ENCODE measurements around the gene DERL3. TPM values are rescaled to one million over a fixed set of nuclear protein-coding genes. Genes with fewer than 3 reads are reported as not detected.

The DERL3 gene
- total RNA-seq, 1 donor from 2014 or later, result 5.8 TPM

DNA sequence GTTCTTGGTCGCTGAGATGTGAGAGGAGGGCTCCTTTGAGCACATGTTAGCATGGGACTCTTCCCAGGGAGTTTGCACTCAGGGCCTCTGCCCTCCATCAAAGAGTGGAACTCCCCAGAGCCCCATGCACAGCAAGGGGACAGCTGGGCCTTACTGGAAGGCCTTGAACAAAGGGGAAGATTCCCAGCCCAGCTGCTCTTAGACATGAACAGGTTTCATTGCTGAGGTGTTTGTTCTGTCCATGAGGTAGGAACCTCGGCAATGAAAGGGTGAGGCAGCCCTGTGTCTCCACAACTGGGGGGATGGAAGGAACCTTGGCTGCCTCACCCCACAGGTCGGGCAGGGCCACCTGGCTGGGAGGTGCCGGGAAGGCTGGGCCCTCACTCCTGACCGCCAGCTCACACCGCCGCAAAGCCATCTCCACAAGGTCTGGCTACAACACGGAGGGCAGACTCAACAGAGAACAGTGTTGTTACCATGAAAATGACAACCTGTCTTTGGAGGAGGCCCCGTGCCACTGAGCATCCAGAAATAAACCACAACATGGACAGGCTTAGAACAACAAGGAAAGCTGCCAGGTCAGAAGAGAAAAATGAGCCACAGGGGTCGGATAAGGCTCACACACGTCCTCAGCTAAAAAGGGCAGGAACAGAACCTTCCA, 3.2 kb downstream of the DERL3 start:
- H3K9me3 ChIP-seq, result no peaks in the 10 kb centered on the region
- intact Hi-C loops (cut with DNase I), result no loop called here
- H3K27me3 ChIP-seq (ENCODE audit: low read depth), result no peaks in the 10 kb centered on the region
- TF ChIP-seq CTCF (IDR thresholded peaks at IDR 0.05), result no peak
- no peak overlapping the region for H3K4me3 ChIP-seq
- no peak overlapping the region for H3K27ac ChIP-seq
- H3K36me3 ChIP-seq, result peaks cover 55% of the 10 kb centered on the region
- DNase-seq (peak; percentile 39), ATAC-seq (no peak)
- H3K4me1 ChIP-seq, result peaks cover 17% of the 10 kb centered on the region

- no peak for ATAC-seq
- no peaks in the 10 kb centered on the region for H3K27me3 ChIP-seq (ENCODE audit: low read depth)
- peak; percentile 43 for DNase-seq
- peaks cover 17% of the 10 kb centered on the region for H3K4me1 ChIP-seq
- TF ChIP-seq CTCF (IDR thresholded peaks at IDR 0.05), result no peak
- no peaks in the 10 kb centered on the region for H3K9me3 ChIP-seq
- H3K36me3 ChIP-seq, result peaks cover 58% of the 10 kb centered on the region
- H3K4me3 ChIP-seq, result no peak overlapping the region
- intact Hi-C loops (cut with DNase I), result no loop called here
- H3K27ac ChIP-seq, result no peak overlapping the region
These were observed 3.9 kb downstream of the DERL3 start for GRCh38 chr22:23834793-23835483.

GRCh38 chr22:23834406-23834792, 4.4 kb downstream of the DERL3 start:
- Histone ChIP-seq H3K27me3 (ENCODE audit: low read depth) (no peaks in the 10 kb centered on the region), H3K36me3 (peaks cover 64% of the 10 kb centered on the region), H3K4me3 (no peak overlapping the region), H3K9me3 (no peaks in the 10 kb centered on the region), H3K27ac (no peak overlapping the region), H3K4me1 (peaks cover 15% of the 10 kb centered on the region)
- no peak for DNase-seq
- intact Hi-C loops (cut with DNase I), result no loop called here
- TF ChIP-seq CTCF (IDR thresholded peaks at IDR 0.05), result no peak
- no peak for ATAC-seq

DNA sequence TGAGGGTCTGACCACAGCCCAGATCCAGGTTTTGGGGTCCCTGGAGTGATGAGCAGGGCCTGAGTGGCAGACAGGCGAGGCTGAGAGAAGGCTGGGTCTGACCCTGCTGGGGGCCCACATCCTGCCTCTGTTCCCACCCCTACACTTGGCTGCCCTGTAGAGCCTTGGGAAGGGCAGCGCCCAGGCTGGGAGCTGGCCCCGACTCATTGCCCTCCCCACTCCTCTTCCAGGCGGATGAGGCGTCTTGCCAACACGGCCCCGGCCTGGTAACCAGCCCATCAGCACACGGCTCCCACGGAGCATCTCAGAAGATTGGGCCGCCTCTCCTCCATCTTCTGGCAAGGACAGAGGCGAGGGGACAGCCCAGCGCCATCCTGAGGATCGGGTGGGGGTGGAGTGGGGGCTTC, 4.9 kb downstream of the DERL3 start:
- ATAC-seq, result no peak
- no peak for TF ChIP-seq CTCF (IDR thresholded peaks at IDR 0.05)
- intact Hi-C loops (cut with DNase I), result no loop called here
- no peak overlapping the region for H3K27ac ChIP-seq
- H3K4me1 ChIP-seq, result peaks cover 12% of the 10 kb centered on the region
- peaks cover 68% of the 10 kb centered on the region for H3K36me3 ChIP-seq
- H3K27me3 ChIP-seq (ENCODE audit: low read depth), result no peaks in the 10 kb centered on the region
- H3K9me3 ChIP-seq, result no peaks in the 10 kb centered on the region
- H3K4me3 ChIP-seq, result no peak overlapping the region
- DNase-seq, result peak; percentile 38

DNA sequence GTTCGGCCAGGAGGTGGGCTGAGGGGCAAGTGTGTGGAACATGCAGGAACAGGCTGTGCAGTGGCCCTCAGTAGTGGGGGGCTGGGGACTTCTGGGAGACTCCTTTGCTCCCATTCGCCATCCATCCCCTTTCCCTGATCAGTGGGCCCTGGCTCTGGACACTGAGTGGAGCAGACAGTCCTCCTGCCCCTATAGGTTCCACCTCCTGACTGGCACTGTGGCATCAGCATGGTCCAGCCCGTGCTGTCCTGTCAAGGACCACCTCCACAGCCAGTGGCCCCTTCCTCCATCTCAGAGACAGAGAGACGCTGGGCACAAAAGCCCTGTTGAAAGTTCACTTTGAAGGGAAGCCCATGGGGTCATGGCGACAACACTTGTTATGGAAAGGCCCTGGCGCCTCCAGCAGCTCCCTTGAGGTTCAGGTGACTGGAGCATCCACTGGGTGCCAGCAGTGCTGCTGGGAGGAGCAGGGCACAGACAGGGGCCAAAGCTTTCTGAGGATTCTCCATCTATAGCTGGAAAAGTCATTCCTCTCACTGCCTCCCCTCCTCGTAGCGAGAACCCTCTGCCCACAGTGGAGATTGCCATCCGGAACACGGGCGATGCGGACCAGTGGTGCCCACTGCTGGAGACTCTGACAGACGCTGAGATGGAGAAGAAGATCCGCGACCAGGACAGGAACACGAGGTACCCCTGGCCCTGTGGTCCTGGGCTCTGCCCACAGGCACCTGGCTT, 5.6 kb downstream of the DERL3 start:
- intact Hi-C loops (cut with DNase I), result no loop called here
- ATAC-seq, result no peak
- no peaks in the 10 kb centered on the region for H3K9me3 ChIP-seq
- H3K4me1 ChIP-seq, result peaks cover 5% of the 10 kb centered on the region
- H3K27me3 ChIP-seq (ENCODE audit: low read depth), result no peaks in the 10 kb centered on the region
- H3K27ac ChIP-seq, result no peak overlapping the region
- TF ChIP-seq CTCF (IDR thresholded peaks at IDR 0.05), result no peak
- H3K4me3 ChIP-seq, result no peak overlapping the region
- peak; percentile 20 for DNase-seq
- H3K36me3 ChIP-seq, result peaks cover 76% of the 10 kb centered on the region

All from lower lobe of right lung (tissue), 2 donors.